HEK293T (cell line): ENCODE measurements around the gene LTBP2.

ENCODE experiments used
- FOXA1 ChIP-seq: fragments of 450-650 bp; IDR thresholded peaks from 2 replicates; pipeline ENCODE4 v1.6.1; 2016; ENCODE audit warnings: mild to moderate bottlenecking
- FOXM1 ChIP-seq: fragments of 450-650 bp; IDR thresholded peaks from 2 replicates; pipeline ENCODE4 v1.6.1; 2017; ENCODE audit warnings: mild to moderate bottlenecking, borderline replicate concordance
- SP1 ChIP-seq: fragments of 450-650 bp; IDR thresholded peaks from 2 replicates; pipeline ENCODE4 v1.6.1; 2017

- TF ChIP-seq SP1 (no peak), FOXM1 (no peak), FOXA1 (no peak)
These were observed 84.2 kb downstream of the LTBP2 start for GRCh38 chr14:74527736-74528280.
